ENCODE measurements around the gene RNF212B.
A peak's percentile ranks its signal among the peaks of the same experiment; 100 is the strongest.

RNF212B gene

DNA sequence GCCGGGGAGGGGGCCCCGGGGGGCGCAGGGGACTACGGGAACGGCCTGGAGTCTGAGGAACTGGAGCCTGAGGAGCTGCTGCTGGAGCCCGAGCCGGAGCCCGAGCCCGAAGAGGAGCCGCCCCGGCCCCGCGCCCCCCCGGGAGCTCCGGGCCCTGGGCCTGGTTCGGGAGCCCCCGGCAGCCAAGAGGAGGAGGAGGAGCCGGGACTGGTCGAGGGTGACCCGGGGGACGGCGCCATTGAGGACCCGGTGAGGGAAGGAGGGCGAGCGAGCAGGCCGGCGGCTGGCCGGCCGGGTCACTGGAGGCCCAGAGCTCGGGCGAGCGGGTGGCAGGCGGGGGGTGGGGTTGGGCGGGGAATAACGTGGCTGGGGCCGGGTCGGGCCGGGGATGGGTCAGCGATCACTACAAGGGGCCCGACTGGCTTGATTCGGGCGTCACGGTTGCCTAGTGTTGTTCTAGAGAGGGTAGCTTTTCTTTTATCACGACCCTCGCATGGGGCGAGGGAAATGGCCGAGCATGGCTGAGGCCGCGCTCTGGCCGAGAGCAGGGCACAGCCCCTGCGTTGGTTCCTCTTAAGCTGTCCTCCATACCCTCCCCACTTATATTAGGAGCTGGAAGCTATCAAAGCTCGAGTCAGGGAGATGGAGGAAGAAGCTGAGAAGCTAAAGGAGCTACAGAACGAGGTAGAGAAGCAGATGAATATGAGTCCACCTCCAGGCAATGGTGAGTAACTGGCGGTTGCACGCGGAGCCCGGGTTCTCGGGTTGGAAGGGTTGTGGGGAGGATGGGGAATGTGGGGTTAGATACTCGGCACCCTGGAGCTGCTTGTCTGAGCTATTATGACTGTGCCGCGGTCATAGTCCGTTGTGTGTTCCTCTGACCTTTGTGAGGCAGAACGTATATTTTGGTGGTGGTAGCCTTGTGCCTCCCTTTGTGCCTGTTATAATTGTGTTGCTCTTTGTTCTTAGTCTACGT, 84.1 kb downstream of the RNF212B start:
- peak; percentile 60 to 67 for DNase-seq
